IPS DF 6.9 (cell line): ENCODE results near the gene KNL1.

Source experiments
- DNase-seq: peaks from one replicate; pipeline ENCODE4 v3.0.0-alpha.2; 2013; ENCODE audit warnings: low read depth, low spot score
- H3K27ac ChIP-seq: one replicate; pipeline ENCODE4 v1.5.1; 2013; ENCODE audit warnings: low read length, control low read depth
- H3K27me3 ChIP-seq: 2 replicates; pipeline ENCODE4 v1.6.1; 2013; ENCODE audit warnings: mild to moderate bottlenecking, low read length; ENCODE audit not compliant: control insufficient read depth, insufficient read depth
- H3K36me3 ChIP-seq: 2 replicates; pipeline ENCODE4 v1.6.1; 2013; ENCODE audit warnings: low read length; ENCODE audit not compliant: control insufficient read depth, insufficient read depth
- H3K4me1 ChIP-seq: 2 replicates; pipeline ENCODE4 v1.6.1; 2013; ENCODE audit warnings: low read length; ENCODE audit not compliant: control insufficient read depth, insufficient read depth
- H3K4me3 ChIP-seq: 2 replicates; pipeline ENCODE4 v1.5.1; 2013; ENCODE audit warnings: mild to moderate bottlenecking, low read length
- H3K9me3 ChIP-seq: 2 replicates; pipeline ENCODE4 v1.6.1; 2013; ENCODE audit warnings: low read length, inconsistent platforms; ENCODE audit not compliant: control insufficient read depth, insufficient read depth
- WGBS: extraction: QIAGEN DNeasy Blood & Tissue Kit; methylation state at CpG from one replicate; pipeline ENCODE4 v1.1.7; 2013; ENCODE audit warnings: mixed read lengths, missing lambda C conversion rate; ENCODE audit not compliant: insufficient read length, insufficient coverage; 5-methylcytosine and 5-hydroxymethylcytosine counted together

KNL1 gene

GRCh38 chr15:40693904-40694687 is 100.0 kb downstream of the KNL1 start:
- Histone ChIP-seq H3K36me3 (no peaks in the 10 kb centered on the region), H3K27me3 (no peaks in the 10 kb centered on the region), H3K4me1 (no peaks in the 10 kb centered on the region), H3K4me3 (peak overlapping the region; percentile 79; the same call in 1 of the 2 replicates), H3K9me3 (no peaks in the 10 kb centered on the region), H3K27ac (no peak overlapping the region)
- WGBS, result no CpG with 5 or more reads among the region's 31 CpGs
- no peak for DNase-seq

DNA sequence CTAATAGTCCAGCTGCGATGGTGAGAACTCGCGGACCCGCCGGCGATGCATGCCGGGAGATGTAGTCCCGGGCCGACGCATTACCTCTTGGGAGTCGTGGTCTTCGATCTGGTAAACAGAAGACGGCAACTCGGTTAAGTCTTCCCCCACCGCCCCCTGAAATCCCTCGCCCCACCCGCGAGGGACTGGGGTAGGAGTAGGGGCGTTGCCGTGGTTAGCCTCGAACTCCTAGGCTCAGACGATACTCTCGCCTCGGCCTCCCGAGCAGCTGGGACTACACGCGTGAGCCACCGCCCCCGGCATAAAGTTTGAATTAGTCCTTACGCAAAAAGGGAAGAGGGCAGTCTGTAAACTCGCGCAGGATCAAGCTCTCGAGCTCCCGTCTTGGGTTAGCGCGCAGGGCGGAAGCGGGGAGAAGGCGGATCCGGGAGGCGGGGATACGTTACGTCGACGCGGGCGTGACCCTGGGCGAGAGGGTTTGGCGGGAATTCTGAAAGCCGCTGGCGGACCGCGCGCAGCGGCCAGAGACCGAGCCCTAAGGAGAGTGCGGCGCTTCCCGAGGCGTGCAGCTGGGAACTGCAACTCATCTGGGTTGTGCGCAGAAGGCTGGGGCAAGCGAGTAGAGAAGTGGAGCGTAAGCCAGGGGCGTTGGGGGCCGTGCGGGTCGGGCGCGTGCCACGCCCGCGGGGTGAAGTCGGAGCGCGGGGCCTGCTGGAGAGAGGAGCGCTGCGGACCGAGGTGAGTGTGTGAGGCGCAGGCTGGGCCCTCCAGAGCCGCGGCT is 100.8 kb downstream of the KNL1 start, which contains the start of gene RAD51:
Gene RAD51, plus strand, starts transcription at position 487 of the 781 bp plus-strand sequence. CDS start 3,585 bp downstream, outside the sequence.
- H3K4me1 ChIP-seq, result no peaks in the 10 kb centered on the region
- no CpG with 5 or more reads among the region's 81 CpGs for WGBS
- DNase-seq, result peak; percentile 79
- H3K4me3 ChIP-seq, result peak within 1 kb of the TSS; percentile 79
- H3K9me3 ChIP-seq, result no peaks in the 10 kb centered on the region
- H3K36me3 ChIP-seq, result peaks cover 5% of the 10 kb centered on the region; the same call in 1 of the 2 replicates
- H3K27ac ChIP-seq, result no peak within 1 kb of the TSS
- H3K27me3 ChIP-seq, result no peaks in the 10 kb centered on the region

DNA sequence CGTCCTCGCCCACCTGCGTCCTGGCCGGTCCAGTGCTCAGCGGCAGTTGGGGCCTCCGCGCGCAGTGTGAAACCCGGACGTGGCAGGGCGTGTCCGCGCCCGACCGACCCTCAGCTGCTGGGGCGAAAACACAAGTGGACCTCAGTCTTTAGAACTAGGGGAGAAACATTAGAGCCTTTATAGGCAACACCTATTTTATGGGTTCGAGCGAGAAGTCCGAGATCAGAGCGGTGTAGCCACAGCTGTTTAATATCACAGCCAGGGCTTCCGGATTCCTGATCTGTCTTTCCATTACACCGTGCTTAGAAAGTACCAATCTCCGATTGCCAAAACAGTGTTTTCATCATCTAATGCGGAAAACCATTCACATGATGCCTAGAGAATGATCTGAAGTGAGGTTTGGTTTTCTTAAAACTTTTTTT is 101.4 kb downstream of the KNL1 start:
- peak overlapping the region; percentile 79; the same call in 1 of the 2 replicates for H3K4me3 ChIP-seq
- H3K27me3 ChIP-seq, result no peaks in the 10 kb centered on the region
- DNase-seq, result no peak
- no peaks in the 10 kb centered on the region for H3K9me3 ChIP-seq
- H3K27ac ChIP-seq, result no peak overlapping the region
- no CpG with 5 or more reads among the region's 24 CpGs for WGBS
- H3K36me3 ChIP-seq, result peaks cover 5% of the 10 kb centered on the region; the same call in 1 of the 2 replicates
- no peaks in the 10 kb centered on the region for H3K4me1 ChIP-seq

DNA sequence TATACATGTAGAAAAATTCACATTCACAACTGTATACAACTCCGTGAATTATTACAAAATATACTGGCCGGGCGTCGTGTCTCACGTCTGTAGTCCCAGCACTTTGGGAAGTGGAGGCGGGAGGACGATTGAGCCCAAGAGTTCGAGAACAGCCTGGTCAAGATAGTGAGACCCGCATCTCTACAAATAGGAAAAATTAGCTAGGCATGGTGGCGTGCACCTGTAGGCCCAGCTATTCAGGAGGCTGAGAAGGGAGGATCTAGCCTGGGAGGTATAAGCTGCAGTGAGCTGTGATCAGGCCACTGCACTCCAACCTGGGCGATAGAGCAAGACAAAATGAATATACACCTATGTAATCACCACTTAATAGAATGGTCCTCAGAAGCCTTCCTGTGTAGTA is 102.2 kb downstream of the KNL1 start:
- DNase-seq, result no peak
- no CpG with 5 or more reads among the region's 11 CpGs for WGBS
- Histone ChIP-seq H3K4me3 (peak overlapping the region; percentile 79; the same call in 1 of the 2 replicates), H3K27me3 (no peaks in the 10 kb centered on the region), H3K27ac (no peak overlapping the region), H3K9me3 (no peaks in the 10 kb centered on the region), H3K36me3 (peaks cover 8% of the 10 kb centered on the region; the same call in 1 of the 2 replicates), H3K4me1 (no peaks in the 10 kb centered on the region)

DNA sequence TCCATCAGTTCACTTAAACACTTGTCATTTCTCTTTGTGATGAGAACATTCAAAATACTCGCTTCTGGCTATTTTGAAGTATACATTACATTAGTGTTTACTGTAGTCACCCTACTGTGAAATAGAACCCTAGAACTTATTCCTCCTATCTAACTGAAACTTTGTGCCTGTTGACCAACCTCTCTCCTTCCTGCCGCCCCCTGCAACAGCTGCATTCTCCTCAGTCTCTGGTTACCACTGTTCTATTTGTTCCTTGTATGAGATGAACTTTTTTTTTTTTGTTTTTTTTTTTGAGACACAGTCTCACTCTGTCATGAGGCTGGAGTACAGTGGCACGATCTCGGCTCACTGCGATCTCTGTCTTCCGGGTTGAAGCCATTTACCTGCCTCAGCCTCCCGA is 103.9 kb downstream of the KNL1 start:
- DNase-seq, result no peak
- no peaks in the 10 kb centered on the region for H3K4me1 ChIP-seq
- no peak overlapping the region for H3K27ac ChIP-seq
- no peaks in the 10 kb centered on the region for H3K27me3 ChIP-seq
- H3K4me3 ChIP-seq, result no peak overlapping the region
- no peaks in the 10 kb centered on the region for H3K9me3 ChIP-seq
- peaks cover 12% of the 10 kb centered on the region; the same call in 1 of the 2 replicates for H3K36me3 ChIP-seq
- no CpG with 5 or more reads among the region's 7 CpGs for WGBS

GRCh38 chr15:40702077-40702476 is 108.0 kb downstream of the KNL1 start:
- Histone ChIP-seq H3K4me1 (no peaks in the 10 kb centered on the region), H3K27ac (no peak overlapping the region), H3K27me3 (no peaks in the 10 kb centered on the region), H3K4me3 (no peak overlapping the region), H3K36me3 (peaks cover 15% of the 10 kb centered on the region; the same call in 1 of the 2 replicates), H3K9me3 (no peaks in the 10 kb centered on the region)
- WGBS, result 100% methylated on average over 3 of the region's 7 CpGs
- no peak for DNase-seq

- Histone ChIP-seq H3K4me3 (no peak overlapping the region), H3K4me1 (no peaks in the 10 kb centered on the region), H3K9me3 (no peaks in the 10 kb centered on the region), H3K27me3 (no peaks in the 10 kb centered on the region), H3K36me3 (peaks cover 18% of the 10 kb centered on the region; the same call in 1 of the 2 replicates), H3K27ac (no peak overlapping the region)
- WGBS, result no CpG with 5 or more reads among the region's 2 CpGs
- DNase-seq, result no peak
These were observed 112.1 kb downstream of the KNL1 start for GRCh38 chr15:40706121-40706520.
